Measurements from ENCODE around the gene GPC6.

GRCh38 chr13:93624311-93624777, 397.7 kb downstream of the GPC6 start:
- TF ChIP-seq CTCF (IDR thresholded peaks at IDR 0.05) = no peak
- TF ChIP-seq GATA2 (CRISPR knock-in tag; IDR thresholded peaks at IDR 0.05) = no peak
- TF ChIP-seq EZH2phosphoT487 (IDR thresholded peaks at IDR 0.05; ENCODE audit: borderline replicate concordance, low read depth) = no peak
- no peak for TF ChIP-seq USF2 (IDR thresholded peaks at IDR 0.05; ENCODE audit: borderline replicate concordance, low read depth, low read length)
- no peak for TF ChIP-seq REST (IDR thresholded peaks at IDR 0.05; ENCODE audit: low read depth, low read length)
